HCT116 (cell line): ENCODE results near the gene GDF2. TPM values are rescaled to one million over a fixed set of nuclear protein-coding genes. Genes with fewer than 3 reads are reported as not detected.

Experiments used
- ATAC-seq: fragments of 200-7000 bp; cut with Tn5 transposase; 2 replicates; pipeline ENCODE4 v1.9.1; 2020; ENCODE audit warnings: mild to moderate bottlenecking, moderate library complexity
- BruUV-seq: library from RNA; stranded (reverse); fragments of 400-500 nt; replicated peaks from 2 replicates; lab custom pipeline; 2021; lab: Mats Ljungman, UMichigan
- CTCF ChIA-PET: fragments of 300-600 bp; sonication (Branson Sonifier 250); formaldehyde crosslinking; loops from one replicate; lab custom pipeline; 2021; ENCODE audit warnings: antibody characterized with exemption; lab: Charles Lee
- POLR2A ChIA-PET: fragments of 300-600, 350-600 bp; sonication (Branson Sonifier 250); formaldehyde crosslinking; loops from one replicate; lab custom pipeline; 2021; ENCODE audit warnings: antibody characterized with exemption; lab: Charles Lee
- RAD21 ChIA-PET, 2 experiments: fragments of 300-600 bp; sonication (Branson Sonifier 250); formaldehyde crosslinking; loops; one replicate each; lab custom pipeline; 2023; ENCODE audit warnings: low total read pairs in 2 of 2; ENCODE audit not compliant: uncharacterized antibody in 2 of 2, unreplicated experiment in 2 of 2, low non-redundant PET in 1 of 2; lab: Charles Lee
- DNase-seq: peaks from one replicate; pipeline ENCODE4 v3.0.0-alpha.2; 2010; ENCODE audit warnings: low read depth, low spot score
- H2AFZ ChIP-seq: fragments of 200-600 bp; shearing (Covaris generic), sonication (generic); 2 replicates; pipeline ENCODE4 v1.6.1; 2017; ENCODE audit warnings: low read depth, mixed run types, mixed read lengths, antibody characterized with exemption, low read length; ENCODE audit not compliant: poor library complexity, severe bottlenecking
- H3K27ac ChIP-seq: 2 replicates; pipeline ENCODE4 v1.5.1; 2012; ENCODE audit warnings: low read depth, low read length
- H3K27me3 ChIP-seq: fragments of 200-600 bp; sonication (generic); 2 replicates; pipeline ENCODE4 v1.6.1; 2016; ENCODE audit warnings: mixed run types, low read length, mixed read lengths; ENCODE audit not compliant: insufficient read depth
- H3K36me3 ChIP-seq, 2 experiments: fragments of 200-500 bp in 1 of 2; fragments of 200-600 bp in 1 of 2; sonication (Bioruptor generic) in 1 of 2; sonication (generic) in 1 of 2; 2 replicates each; pipeline versions ENCODE4 v1.5.1 to v1.6.1; 2014 to 2016; ENCODE audit warnings: low read length in 2 of 2, inconsistent platforms in 1 of 2, mixed read lengths in 1 of 2, mixed run types in 1 of 2; ENCODE audit not compliant: insufficient read depth in 2 of 2, control insufficient read depth in 1 of 2
- H3K4me1 ChIP-seq, 2 experiments: fragments of 200-600 bp in 1 of 2; sonication (generic) in 1 of 2; 2 replicates each; pipeline versions ENCODE4 v1.5.1 to v1.6.1; 2012 to 2017; ENCODE audit warnings: low read length in 2 of 2, inconsistent platforms in 1 of 2, mild to moderate bottlenecking in 1 of 2, mixed read lengths in 1 of 2, mixed run types in 1 of 2, moderate library complexity in 1 of 2; ENCODE audit not compliant: insufficient read depth in 2 of 2, control insufficient read depth in 1 of 2
- H3K4me2 ChIP-seq: fragments of 200-600 bp; sonication (generic); 2 replicates; pipeline ENCODE4 v1.6.1; 2017; ENCODE audit warnings: mixed run types, low read length, mixed read lengths
- H3K4me3 ChIP-seq, 2 experiments: fragments of 200-600 bp in 1 of 2; sonication (generic) in 1 of 2; replicated peaks in 1 of 2; 2 replicates each; pipeline ENCODE4 v1.5.1; 2011 to 2016; ENCODE audit warnings: low read length in 2 of 2, control low read depth in 1 of 2, low read depth in 1 of 2, mild to moderate bottlenecking in 1 of 2, mixed read lengths in 1 of 2, mixed run types in 1 of 2
- H3K79me2 ChIP-seq: fragments of 200-600 bp; sonication (generic); 2 replicates; pipeline ENCODE4 v1.6.1; 2017; ENCODE audit warnings: mild to moderate bottlenecking, mixed run types, low read length, moderate library complexity, mixed read lengths; ENCODE audit not compliant: insufficient read depth
- H3K9ac ChIP-seq: fragments of 200-600 bp; sonication (generic); 2 replicates; pipeline ENCODE4 v1.6.1; 2016; ENCODE audit warnings: low read length, mixed read lengths
- H3K9me2 ChIP-seq: fragments of 200-600 bp; sonication (generic), shearing (Covaris generic); 2 replicates; pipeline ENCODE4 v1.6.1; 2017; ENCODE audit warnings: mixed run types, mild to moderate bottlenecking, moderate library complexity; ENCODE audit not compliant: insufficient read depth
- H3K9me3 ChIP-seq, 2 experiments: fragments of 200-500 bp in 1 of 2; fragments of 200-600 bp in 1 of 2; sonication (Bioruptor generic) in 1 of 2; sonication (generic) in 1 of 2; 2 replicates each; pipeline ENCODE4 v1.6.1; 2014 to 2017; ENCODE audit warnings: low read length in 2 of 2, mixed read lengths in 2 of 2, inconsistent platforms in 1 of 2, low read depth in 1 of 2, mild to moderate bottlenecking in 1 of 2, mixed run types in 1 of 2, moderate library complexity in 1 of 2; ENCODE audit not compliant: control insufficient read depth in 1 of 2, insufficient read depth in 1 of 2
- H4K20me1 ChIP-seq: fragments of 200-600 bp; sonication (generic), shearing (Covaris generic); 2 replicates; pipeline ENCODE4 v1.6.1; 2017; ENCODE audit warnings: mixed run types, mild to moderate bottlenecking, moderate library complexity; ENCODE audit not compliant: insufficient read depth
- CBX3 ChIP-seq: IDR thresholded peaks from 2 replicates; pipeline ENCODE4 v1.6.1; 2012; ENCODE audit warnings: low read depth
- CTCF ChIP-seq, 3 experiments: fragments of 200-600 bp in 1 of 3; sonication (generic) in 1 of 3; IDR thresholded peaks in 2 of 3; conservative IDR thresholded peaks in 1 of 3; 2 replicates each; pipeline ENCODE4 v1.5.1; 2012 to 2017; ENCODE audit warnings: low read depth in 2 of 3, low read length in 2 of 3, antibody characterized with exemption in 1 of 3, borderline replicate concordance in 1 of 3, control low read depth in 1 of 3, mild to moderate bottlenecking in 1 of 3, mixed read lengths in 1 of 3, mixed run types in 1 of 3, moderate library complexity in 1 of 3; ENCODE audit not compliant: insufficient read depth in 1 of 3
- EGR1 ChIP-seq: IDR thresholded peaks from 2 replicates; pipeline ENCODE4 v1.6.1; 2012; ENCODE audit warnings: low read depth
- EZH2phosphoT487 ChIP-seq: fragments of 200-600 bp; IDR thresholded peaks from 2 replicates; pipeline ENCODE4 v1.6.1; 2018; ENCODE audit warnings: antibody characterized with exemption, borderline replicate concordance
- FOSL1 ChIP-seq: IDR thresholded peaks from 2 replicates; pipeline ENCODE4 v1.6.1; 2012; ENCODE audit warnings: low read depth
- POLR2A ChIP-seq: IDR thresholded peaks from 2 replicates; pipeline ENCODE4 v1.7.0; 2011; ENCODE audit warnings: borderline replicate concordance; ENCODE audit not compliant: insufficient read depth, insufficient read length; ENCODE audit errors: extremely low read depth
- POLR2AphosphoS5 ChIP-seq: IDR thresholded peaks from 2 replicates; pipeline ENCODE4 v1.6.1; 2011; ENCODE audit warnings: mild to moderate bottlenecking, low read depth, low read length, moderate library complexity
- RAD21 ChIP-seq: IDR thresholded peaks from 2 replicates; pipeline ENCODE4 v1.6.1; 2012; ENCODE audit warnings: low read depth, mild to moderate bottlenecking
- SRF ChIP-seq: IDR thresholded peaks from 2 replicates; pipeline ENCODE4 v1.6.1; 2012; ENCODE audit warnings: low read depth
- intact Hi-C: fragments of 100-400 bp; cut with micrococcal nuclease; formaldehyde crosslinking; loops from 2 replicates; pipeline ENCODE4 v1.10.0; 2022
- total RNA-seq: library from RNA; stranded (reverse); gene quantifications from one replicate; pipeline ENCODE4 v1.2.1, GENCODE V29; 2021; ENCODE audit not compliant: unreplicated experiment
- TF ChIP-seq, protein P1 (sequence below): IDR thresholded peaks from 2 replicates; pipeline ENCODE4 v1.6.1; 2012; ENCODE audit warnings: low read depth

GDF2 gene
- total RNA-seq, 1 experiment from 2014 or later = not detected

- peaks cover 0 to 5% of the 10 kb centered on the region in 2 experiments; a peak in 1 of 4 replicates for H3K4me1 ChIP-seq
- H3K36me3 ChIP-seq = no peaks in the 10 kb centered on the region
- H3K27me3 ChIP-seq = no peaks in the 10 kb centered on the region
- no peak overlapping the region for H3K9ac ChIP-seq
- H3K4me2 ChIP-seq = no peak overlapping the region
- H3K27ac ChIP-seq = no peak overlapping the region
- TF ChIP-seq EGR1 (no peak), FOSL1 (no peak), POLR2AphosphoS5 (no peak), SRF (no peak)
- TF ChIP-seq, protein P1, sequence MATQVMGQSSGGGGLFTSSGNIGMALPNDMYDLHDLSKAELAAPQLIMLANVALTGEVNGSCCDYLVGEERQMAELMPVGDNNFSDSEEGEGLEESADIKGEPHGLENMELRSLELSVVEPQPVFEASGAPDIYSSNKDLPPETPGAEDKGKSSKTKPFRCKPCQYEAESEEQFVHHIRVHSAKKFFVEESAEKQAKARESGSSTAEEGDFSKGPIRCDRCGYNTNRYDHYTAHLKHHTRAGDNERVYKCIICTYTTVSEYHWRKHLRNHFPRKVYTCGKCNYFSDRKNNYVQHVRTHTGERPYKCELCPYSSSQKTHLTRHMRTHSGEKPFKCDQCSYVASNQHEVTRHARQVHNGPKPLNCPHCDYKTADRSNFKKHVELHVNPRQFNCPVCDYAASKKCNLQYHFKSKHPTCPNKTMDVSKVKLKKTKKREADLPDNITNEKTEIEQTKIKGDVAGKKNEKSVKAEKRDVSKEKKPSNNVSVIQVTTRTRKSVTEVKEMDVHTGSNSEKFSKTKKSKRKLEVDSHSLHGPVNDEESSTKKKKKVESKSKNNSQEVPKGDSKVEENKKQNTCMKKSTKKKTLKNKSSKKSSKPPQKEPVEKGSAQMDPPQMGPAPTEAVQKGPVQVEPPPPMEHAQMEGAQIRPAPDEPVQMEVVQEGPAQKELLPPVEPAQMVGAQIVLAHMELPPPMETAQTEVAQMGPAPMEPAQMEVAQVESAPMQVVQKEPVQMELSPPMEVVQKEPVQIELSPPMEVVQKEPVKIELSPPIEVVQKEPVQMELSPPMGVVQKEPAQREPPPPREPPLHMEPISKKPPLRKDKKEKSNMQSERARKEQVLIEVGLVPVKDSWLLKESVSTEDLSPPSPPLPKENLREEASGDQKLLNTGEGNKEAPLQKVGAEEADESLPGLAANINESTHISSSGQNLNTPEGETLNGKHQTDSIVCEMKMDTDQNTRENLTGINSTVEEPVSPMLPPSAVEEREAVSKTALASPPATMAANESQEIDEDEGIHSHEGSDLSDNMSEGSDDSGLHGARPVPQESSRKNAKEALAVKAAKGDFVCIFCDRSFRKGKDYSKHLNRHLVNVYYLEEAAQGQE = no peak
- TF ChIP-seq, all 23 proteins: peak for 0
- DNase-seq (no peak), ATAC-seq (no peak)
- ChIA-PET RAD21 (no interaction called here), CTCF (interaction anchor here (0.7 kb wide), 1 partner anchor 268 kb away, joined by 3 read pairs; no protein-coding TSS in a partner anchor), POLR2A (no interaction called here)
- intact Hi-C loops = no loop called here
- Histone ChIP-seq H2AFZ (no peak overlapping the region), H3K9me2 (no peaks in the 10 kb centered on the region), H3K9me3 (no peaks in the 10 kb centered on the region), H3K4me3 (no peak overlapping the region), H3K79me2 (no peaks in the 10 kb centered on the region), H4K20me1 (no peaks in the 10 kb centered on the region)
- BruUV-seq = no TSS peak
Observed at GRCh38 chr10:47316131-47316530, 6.1 kb upstream of the GDF2 start.

DNA sequence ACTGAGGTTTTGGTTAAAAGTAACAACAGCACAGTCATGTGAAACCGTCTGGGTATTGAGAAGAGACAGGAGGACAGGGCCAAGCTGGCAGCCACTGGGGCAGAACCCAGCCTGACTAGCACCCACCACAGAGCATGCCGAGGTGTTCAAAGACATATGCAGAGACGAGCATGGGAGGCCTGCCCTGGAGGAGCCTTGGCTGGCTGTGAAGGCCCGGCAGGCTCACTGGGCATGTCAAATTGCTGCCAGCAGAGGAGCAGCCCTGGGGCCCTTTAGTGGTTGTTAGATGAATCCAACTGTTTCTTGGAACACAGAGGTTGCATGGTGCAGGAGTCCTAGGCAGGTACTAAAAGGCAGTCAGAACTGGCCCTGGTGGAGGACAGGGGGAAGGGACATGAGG is 5.0 kb upstream of the GDF2 start:
- no peak for ATAC-seq
- H2AFZ ChIP-seq = no peak overlapping the region
- CTCF ChIA-PET = no interaction called here
- H3K4me1 ChIP-seq = peaks cover 0 to 5% of the 10 kb centered on the region in 2 experiments; a peak in 1 of 4 replicates
- H3K9ac ChIP-seq = no peak overlapping the region
- intact Hi-C loops = no loop called here
- POLR2A ChIA-PET = no interaction called here
- TF ChIP-seq RAD21 (no peak), SRF (no peak), POLR2A (no peak), CBX3 (no peak), CTCF (IDR thresholded peaks at IDR 0.05 in 2 of 3, conservative IDR thresholded peaks at IDR 0.05 in 1 of 3; ENCODE audit: borderline replicate concordance in 1 of 3, insufficient read depth in 1 of 3, low read depth in 2 of 3, low read length in 2 of 3) (no peak), EZH2phosphoT487 (no peak)
- BruUV-seq = no TSS peak
- no peak overlapping the region for H3K27ac ChIP-seq
- H3K79me2 ChIP-seq = no peaks in the 10 kb centered on the region
- no peaks in the 10 kb centered on the region for H4K20me1 ChIP-seq
- H3K9me3 ChIP-seq = no peaks in the 10 kb centered on the region
- no peak for DNase-seq
- no peaks in the 10 kb centered on the region for H3K27me3 ChIP-seq
- no peak overlapping the region for H3K4me3 ChIP-seq
- H3K36me3 ChIP-seq = no peaks in the 10 kb centered on the region
- no peaks in the 10 kb centered on the region for H3K9me2 ChIP-seq
- no peak overlapping the region for H3K4me2 ChIP-seq
- RAD21 ChIA-PET = no interaction called here
